HCT116 (cell line): Measurements from ENCODE around the gene DBP.
A peak's percentile ranks its signal among the peaks of the same experiment; 100 is the strongest.

ENCODE experiments used
- CBX3 ChIP-seq: IDR thresholded peaks from 2 replicates; pipeline ENCODE4 v1.6.1; 2012; ENCODE audit warnings: low read depth
- CTCF ChIP-seq, 3 experiments: fragments of 200-600 bp in 1 of 3; sonication (generic) in 1 of 3; IDR thresholded peaks in 2 of 3; conservative IDR thresholded peaks in 1 of 3; 2 replicates each; pipeline ENCODE4 v1.5.1; 2012 to 2017; ENCODE audit warnings: low read depth in 2 of 3, low read length in 2 of 3, antibody characterized with exemption in 1 of 3, borderline replicate concordance in 1 of 3, control low read depth in 1 of 3, mild to moderate bottlenecking in 1 of 3, mixed read lengths in 1 of 3, mixed run types in 1 of 3, moderate library complexity in 1 of 3; ENCODE audit not compliant: insufficient read depth in 1 of 3
- EZH2 ChIP-seq: fragments of 200-600 bp; sonication (generic); IDR thresholded peaks from 2 replicates; pipeline ENCODE4 v1.6.1; 2017; ENCODE audit warnings: antibody characterized with exemption, mixed run types
- JUND ChIP-seq: IDR thresholded peaks from 2 replicates; pipeline ENCODE4 v1.6.1; 2012
- POLR2AphosphoS5 ChIP-seq: IDR thresholded peaks from 2 replicates; pipeline ENCODE4 v1.6.1; 2011; ENCODE audit warnings: mild to moderate bottlenecking, low read depth, low read length, moderate library complexity

GRCh38 chr19:48634424-48635262 is 2.5 kb downstream of the DBP start:
- peak; percentile 85 for TF ChIP-seq POLR2AphosphoS5
- TF ChIP-seq CTCF (IDR thresholded peaks at IDR 0.05 in 2 of 3, conservative IDR thresholded peaks at IDR 0.05 in 1 of 3; ENCODE audit: borderline replicate concordance in 1 of 3, insufficient read depth in 1 of 3, low read depth in 2 of 3, low read length in 2 of 3): no peak
- no peak for TF ChIP-seq EZH2
- TF ChIP-seq CBX3: no peak
- no peak for TF ChIP-seq JUND
